ENCODE measurements around the gene PCDH9. TPM values are rescaled to one million over a fixed set of nuclear protein-coding genes. Genes with fewer than 3 reads are reported as not detected.

Gene PCDH9
- total and polyA plus RNA-seq, 10 of the 15 experiments (the other 5 are each of a cell fraction or from before 2014, with no cell fraction given): 0.02 to 2.3 (median 0.05) TPM; not detected in 1

DNA sequence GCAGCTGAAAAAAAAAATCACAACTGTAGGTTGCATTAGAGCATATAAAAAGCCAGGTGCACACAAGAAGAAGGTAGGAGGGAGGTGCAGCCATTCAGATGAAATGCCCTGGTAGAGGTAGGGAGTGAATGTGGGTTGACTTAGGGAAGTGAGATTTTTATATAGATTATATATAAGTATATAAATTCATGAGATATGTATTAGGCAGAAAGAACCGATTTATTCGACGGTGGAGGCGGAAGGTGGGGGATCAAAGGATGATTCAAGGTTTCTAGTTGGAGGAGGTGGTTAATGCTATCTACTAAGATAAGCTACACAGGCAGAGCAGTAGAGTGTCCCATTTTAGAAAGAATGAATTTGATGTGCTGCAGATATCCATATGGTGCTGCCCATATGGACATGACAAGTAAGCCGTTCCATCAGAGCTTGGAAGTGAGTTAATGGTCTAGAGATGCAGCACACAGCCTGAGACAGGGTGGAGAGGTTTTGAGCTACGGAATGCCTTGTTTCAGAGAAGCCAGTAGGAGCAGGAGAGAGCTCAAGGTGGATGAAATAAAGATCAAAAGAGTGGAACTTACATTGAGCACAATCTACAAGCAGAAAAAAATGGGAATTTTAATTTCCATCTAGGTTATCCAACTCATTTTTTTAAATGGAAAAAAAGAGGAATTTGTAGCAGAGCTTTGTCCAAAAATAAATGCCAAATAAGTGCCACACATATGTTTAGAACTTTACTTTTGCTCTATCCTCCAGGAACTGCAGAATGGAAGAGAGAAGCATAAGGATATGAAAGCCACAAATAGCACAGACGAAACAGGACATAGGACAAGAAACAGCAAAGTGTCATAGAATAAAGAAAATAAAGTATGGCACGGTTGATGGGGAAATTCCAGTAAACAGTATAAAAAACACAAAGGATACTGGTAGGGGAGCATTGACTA, 177.3 kb downstream of the PCDH9 start:
- CTCF ChIA-PET: interaction anchor here (1.1 kb wide), 1 partner anchor 13 kb away, joined by 3 read pairs; no protein-coding TSS in a partner anchor
- TF ChIP-seq RELA (IDR thresholded peaks at IDR 0.05; ENCODE audit: borderline replicate concordance, partially characterized antibody) (no peak), LARP7 (IDR thresholded peaks at IDR 0.05) (no peak), NR2F1 (conservative IDR thresholded peaks at IDR 0.05) (no peak), JUNB (IDR thresholded peaks at IDR 0.05) (no peak), IKZF2 (IDR thresholded peaks at IDR 0.05) (no peak), HDAC6 (IDR thresholded peaks at IDR 0.05; ENCODE audit: unreplicated experiment) (no peak), GABPA (IDR thresholded peaks at IDR 0.05; ENCODE audit: low read depth) (no peak), RFX5 (IDR thresholded peaks at IDR 0.05; ENCODE audit: low read depth, low read length) (no peak), YY1 (IDR thresholded peaks at IDR 0.05; ENCODE audit: low read depth, low read length) (no peak), ZNF384 (IDR thresholded peaks at IDR 0.05; ENCODE audit: borderline replicate concordance, low read depth, low read length) (no peak), CBX3 (IDR thresholded peaks at IDR 0.05; ENCODE audit: borderline replicate concordance, low read depth) (no peak)
- TF ChIP-seq, protein P1, sequence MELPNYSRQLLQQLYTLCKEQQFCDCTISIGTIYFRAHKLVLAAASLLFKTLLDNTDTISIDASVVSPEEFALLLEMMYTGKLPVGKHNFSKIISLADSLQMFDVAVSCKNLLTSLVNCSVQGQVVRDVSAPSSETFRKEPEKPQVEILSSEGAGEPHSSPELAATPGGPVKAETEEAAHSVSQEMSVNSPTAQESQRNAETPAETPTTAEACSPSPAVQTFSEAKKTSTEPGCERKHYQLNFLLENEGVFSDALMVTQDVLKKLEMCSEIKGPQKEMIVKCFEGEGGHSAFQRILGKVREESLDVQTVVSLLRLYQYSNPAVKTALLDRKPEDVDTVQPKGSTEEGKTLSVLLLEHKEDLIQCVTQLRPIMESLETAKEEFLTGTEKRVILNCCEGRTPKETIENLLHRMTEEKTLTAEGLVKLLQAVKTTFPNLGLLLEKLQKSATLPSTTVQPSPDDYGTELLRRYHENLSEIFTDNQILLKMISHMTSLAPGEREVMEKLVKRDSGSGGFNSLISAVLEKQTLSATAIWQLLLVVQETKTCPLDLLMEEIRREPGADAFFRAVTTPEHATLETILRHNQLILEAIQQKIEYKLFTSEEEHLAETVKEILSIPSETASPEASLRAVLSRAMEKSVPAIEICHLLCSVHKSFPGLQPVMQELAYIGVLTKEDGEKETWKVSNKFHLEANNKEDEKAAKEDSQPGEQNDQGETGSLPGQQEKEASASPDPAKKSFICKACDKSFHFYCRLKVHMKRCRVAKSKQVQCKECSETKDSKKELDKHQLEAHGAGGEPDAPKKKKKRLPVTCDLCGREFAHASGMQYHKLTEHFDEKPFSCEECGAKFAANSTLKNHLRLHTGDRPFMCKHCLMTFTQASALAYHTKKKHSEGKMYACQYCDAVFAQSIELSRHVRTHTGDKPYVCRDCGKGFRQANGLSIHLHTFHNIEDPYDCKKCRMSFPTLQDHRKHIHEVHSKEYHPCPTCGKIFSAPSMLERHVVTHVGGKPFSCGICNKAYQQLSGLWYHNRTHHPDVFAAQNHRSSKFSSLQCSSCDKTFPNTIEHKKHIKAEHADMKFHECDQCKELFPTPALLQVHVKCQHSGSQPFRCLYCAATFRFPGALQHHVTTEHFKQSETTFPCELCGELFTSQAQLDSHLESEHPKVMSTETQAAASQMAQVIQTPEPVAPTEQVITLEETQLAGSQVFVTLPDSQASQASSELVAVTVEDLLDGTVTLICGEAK (IDR thresholded peaks at IDR 0.05; ENCODE audit: borderline replicate concordance): no peak
- TF ChIP-seq, protein P2, sequence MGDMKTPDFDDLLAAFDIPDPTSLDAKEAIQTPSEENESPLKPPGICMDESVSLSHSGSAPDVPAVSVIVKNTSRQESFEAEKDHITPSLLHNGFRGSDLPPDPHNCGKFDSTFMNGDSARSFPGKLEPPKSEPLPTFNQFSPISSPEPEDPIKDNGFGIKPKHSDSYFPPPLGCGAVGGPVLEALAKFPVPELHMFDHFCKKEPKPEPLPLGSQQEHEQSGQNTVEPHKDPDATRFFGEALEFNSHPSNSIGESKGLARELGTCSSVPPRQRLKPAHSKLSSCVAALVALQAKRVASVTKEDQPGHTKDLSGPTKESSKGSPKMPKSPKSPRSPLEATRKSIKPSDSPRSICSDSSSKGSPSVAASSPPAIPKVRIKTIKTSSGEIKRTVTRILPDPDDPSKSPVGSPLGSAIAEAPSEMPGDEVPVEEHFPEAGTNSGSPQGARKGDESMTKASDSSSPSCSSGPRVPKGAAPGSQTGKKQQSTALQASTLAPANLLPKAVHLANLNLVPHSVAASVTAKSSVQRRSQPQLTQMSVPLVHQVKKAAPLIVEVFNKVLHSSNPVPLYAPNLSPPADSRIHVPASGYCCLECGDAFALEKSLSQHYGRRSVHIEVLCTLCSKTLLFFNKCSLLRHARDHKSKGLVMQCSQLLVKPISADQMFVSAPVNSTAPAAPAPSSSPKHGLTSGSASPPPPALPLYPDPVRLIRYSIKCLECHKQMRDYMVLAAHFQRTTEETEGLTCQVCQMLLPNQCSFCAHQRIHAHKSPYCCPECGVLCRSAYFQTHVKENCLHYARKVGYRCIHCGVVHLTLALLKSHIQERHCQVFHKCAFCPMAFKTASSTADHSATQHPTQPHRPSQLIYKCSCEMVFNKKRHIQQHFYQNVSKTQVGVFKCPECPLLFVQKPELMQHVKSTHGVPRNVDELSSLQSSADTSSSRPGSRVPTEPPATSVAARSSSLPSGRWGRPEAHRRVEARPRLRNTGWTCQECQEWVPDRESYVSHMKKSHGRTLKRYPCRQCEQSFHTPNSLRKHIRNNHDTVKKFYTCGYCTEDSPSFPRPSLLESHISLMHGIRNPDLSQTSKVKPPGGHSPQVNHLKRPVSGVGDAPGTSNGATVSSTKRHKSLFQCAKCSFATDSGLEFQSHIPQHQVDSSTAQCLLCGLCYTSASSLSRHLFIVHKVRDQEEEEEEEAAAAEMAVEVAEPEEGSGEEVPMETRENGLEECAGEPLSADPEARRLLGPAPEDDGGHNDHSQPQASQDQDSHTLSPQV (IDR thresholded peaks at IDR 0.05): no peak

More for the DNA sequence above, 177.3 kb downstream of the PCDH9 start:
- H4K20me1 ChIP-seq (ENCODE audit: control insufficient read depth, insufficient read depth): no peaks in the 10 kb centered on the region
- intact Hi-C loops (cut with micrococcal nuclease; ENCODE audit: unreplicated experiment) (no loop called here), in situ Hi-C loops (cut with MboI) (no loop called here)
- no peaks in the 10 kb centered on the region for H3K79me2 ChIP-seq (ENCODE audit: control insufficient read depth, insufficient read depth, low read length)
- no peak for FAIRE-seq
- ATAC-seq: no peak
- H3K4me1 ChIP-seq (ENCODE audit: control insufficient read depth, insufficient read depth, low read length): no peaks in the 10 kb centered on the region
- no peaks in the 10 kb centered on the region for H3K9me3 ChIP-seq (replicated peaks; ENCODE audit: control insufficient read depth, insufficient read depth, low read length)
- 29% methylated on average over 8 of the region's 8 CpGs for WGBS (ENCODE audit: insufficient coverage, insufficient replicate concordance, low lambda C conversion rate, missing lambda C conversion rate)
- no peaks in the 10 kb centered on the region for H3K27me3 ChIP-seq (replicated peaks in 1 of 2; ENCODE audit: control insufficient read depth in 2 of 2, insufficient read depth in 2 of 2, low read length in 1 of 2)
- no peaks in the 10 kb centered on the region for H3K36me3 ChIP-seq (ENCODE audit: control insufficient read depth in 2 of 2, insufficient read depth in 2 of 2, low read length in 1 of 2)
- RAD21 ChIA-PET (ENCODE audit: unreplicated experiment): no interaction called here
- no peak overlapping the region for H3K9ac ChIP-seq (ENCODE audit: control insufficient read depth, insufficient read depth, low read length)
- no peak overlapping the region for H3K4me3 ChIP-seq
- no peak for DNase-seq (ENCODE audit: low read depth, low spot score)
- no peak overlapping the region for H3K4me2 ChIP-seq (ENCODE audit: control insufficient read depth, insufficient read depth)
- SMC1A ChIA-PET (ENCODE audit: uncharacterized antibody, unreplicated experiment): interaction anchor here (1.4 kb wide), 1 partner anchor 30 kb away, joined by 4 read pairs; no protein-coding TSS in a partner anchor
- POLR2A ChIA-PET: interaction anchor here (0.6 kb wide), 1 partner anchor 19 kb away, joined by 3 read pairs; no protein-coding TSS in a partner anchor
- no TSS peak for BruUV-seq (replicated peaks)
- no peak overlapping the region for H2AFZ ChIP-seq (ENCODE audit: control insufficient read depth, low read depth, low read length)
- H3K27ac ChIP-seq (ENCODE audit: control insufficient read depth, insufficient read depth): no peak overlapping the region
